HG03469 (cell line): Measurements from ENCODE around the gene FSD1L.

Experiments used
- ATAC-seq: cut with Tn5 transposase; IDR thresholded peaks from one replicate; pipeline ENCODE4 v1.9.1; 2021; ENCODE audit warnings: mild to moderate bottlenecking, moderate library complexity, moderate number of reproducible peaks; ENCODE audit not compliant: unreplicated experiment

FSD1L gene

GRCh38 chr9:105432247-105432842 is 15.5 kb upstream of the FSD1L start:
- no peak for ATAC-seq

- ATAC-seq, result no peak
Observed at GRCh38 chr9:105435453-105435852, 12.4 kb upstream of the FSD1L start.

DNA sequence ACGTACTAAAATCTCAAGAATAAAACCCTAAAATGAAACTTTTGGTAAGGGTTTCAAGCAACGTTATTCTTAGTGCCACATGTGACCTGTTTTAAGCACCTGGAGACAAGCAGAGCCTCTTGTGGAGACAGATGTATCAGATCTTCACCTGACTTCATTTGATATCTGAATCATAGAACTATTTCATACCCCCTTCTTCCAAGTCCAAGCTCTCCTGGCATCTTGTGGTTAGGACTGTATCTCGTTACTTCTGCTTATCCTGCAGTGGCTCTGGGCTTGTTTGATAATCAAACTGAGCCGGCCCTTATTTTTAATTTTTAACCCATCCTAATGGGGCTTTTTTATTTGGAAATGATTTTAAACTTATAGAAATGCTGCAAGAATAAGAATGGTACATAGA is 11.1 kb upstream of the FSD1L start:
- no peak for ATAC-seq

DNA sequence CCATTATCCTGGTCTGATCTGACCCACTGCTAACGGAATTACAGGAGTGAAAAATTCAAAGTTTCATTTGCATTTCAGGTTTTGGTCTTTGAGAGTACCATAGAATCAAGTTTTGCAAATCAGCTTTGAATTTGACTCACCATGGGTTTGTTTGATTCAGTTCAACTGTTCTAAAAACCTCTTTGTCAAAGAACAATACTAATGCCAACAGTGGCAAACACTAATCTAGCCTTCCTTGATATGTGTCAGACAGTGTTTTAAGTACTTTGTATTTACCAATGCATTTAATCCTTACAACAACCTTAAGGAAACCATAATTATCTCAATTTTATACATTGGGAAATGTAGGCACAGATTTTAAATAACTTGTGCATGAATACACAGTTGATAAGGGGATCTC is 10.1 kb upstream of the FSD1L start:
- no peak for ATAC-seq

- no peak for ATAC-seq
Observed at GRCh38 chr9:105438141-105438806, 9.6 kb upstream of the FSD1L start.

DNA sequence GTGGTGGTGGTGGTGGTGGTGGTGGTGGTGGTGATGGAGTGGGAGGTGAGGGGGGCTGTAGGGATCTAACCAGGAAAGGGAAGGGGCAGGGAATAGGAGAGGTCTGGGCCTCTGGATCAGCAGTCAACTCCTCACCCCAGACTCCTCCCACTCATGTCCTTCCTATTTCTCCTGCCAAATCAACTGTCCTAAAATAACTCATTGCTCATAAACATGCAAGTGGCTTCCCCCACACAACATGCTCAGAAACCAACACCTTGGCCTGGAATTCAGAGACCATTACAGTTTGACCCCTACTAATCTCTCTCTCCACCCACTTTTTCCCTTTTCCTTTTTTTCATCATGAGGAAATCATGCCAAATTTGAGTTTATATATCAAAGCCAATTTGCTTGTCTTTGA is 8.4 kb upstream of the FSD1L start:
- no peak for ATAC-seq

GRCh38 chr9:105441616-105442160 is 6.1 kb upstream of the FSD1L start:
- ATAC-seq, result no peak

DNA sequence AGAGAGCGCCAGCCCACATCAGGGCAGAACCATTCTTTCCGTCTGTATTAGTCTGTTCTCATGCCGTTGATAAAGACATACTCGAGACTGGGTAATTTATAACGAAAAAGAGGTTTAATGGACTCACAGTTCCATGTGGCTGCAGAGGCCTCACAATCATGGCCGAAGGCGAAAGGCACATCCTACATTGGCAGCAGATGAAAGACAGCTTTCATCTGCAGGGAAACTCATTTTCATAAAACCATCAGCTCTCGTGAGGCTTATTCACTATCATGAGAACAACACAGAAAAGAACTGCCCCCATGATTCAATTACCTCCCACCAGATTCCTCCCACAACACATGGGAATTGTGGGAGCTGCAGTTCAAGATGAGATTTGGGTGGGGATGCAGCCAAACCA is 4.7 kb upstream of the FSD1L start:
- ATAC-seq, result no peak

DNA sequence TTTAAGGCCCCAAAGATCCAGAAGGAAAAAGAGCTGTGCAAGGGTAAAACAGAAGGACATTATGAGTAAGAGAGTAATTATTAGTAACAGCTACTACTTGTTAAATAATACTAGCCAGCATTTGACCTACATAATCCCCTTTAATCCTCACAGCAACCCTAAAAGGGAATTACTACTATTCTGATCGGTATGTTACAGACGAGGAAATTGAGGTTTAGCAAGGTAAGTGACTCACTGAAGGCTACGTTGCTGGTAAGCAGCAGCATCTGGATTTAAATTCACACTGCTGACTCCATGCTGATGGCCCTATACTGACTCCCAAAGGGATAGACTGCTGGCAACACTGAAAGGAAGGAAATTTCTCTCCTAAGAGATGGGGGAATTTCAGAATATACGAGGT is 3.7 kb upstream of the FSD1L start:
- no peak for ATAC-seq

DNA sequence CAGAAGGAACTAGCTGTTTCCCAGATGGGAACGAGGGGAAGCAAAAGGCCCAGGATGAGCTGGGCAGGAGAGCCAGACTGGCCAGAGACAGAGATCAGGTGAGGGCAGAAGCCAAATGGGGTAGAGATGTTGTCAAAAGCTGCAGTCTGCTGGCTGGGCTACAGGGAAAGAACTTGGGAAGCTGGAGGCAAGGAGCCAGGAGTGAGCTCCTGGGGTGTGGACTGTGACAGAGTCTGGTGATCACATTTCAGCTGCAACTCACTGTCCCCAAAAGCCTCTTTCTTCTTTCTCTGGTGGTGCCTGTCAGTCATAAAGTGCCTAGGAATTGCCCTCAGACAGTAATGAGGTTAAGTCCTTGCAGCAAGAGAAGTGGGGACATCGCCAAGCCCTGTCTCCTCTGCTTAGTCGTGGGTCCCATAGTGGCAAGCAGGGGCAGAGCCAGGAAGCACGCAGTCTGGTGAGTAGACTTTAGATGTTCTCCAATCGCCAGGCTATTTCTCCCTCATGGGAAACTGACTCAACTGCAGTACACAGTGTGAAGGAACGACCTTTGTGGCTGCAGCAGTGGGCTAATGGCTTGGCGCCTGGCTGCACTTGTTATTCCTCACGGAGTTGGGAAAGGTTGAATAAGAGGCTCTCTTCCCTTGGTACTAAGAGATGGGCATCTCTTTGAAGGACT is 2.5 kb upstream of the FSD1L start:
- ATAC-seq, result no peak

DNA sequence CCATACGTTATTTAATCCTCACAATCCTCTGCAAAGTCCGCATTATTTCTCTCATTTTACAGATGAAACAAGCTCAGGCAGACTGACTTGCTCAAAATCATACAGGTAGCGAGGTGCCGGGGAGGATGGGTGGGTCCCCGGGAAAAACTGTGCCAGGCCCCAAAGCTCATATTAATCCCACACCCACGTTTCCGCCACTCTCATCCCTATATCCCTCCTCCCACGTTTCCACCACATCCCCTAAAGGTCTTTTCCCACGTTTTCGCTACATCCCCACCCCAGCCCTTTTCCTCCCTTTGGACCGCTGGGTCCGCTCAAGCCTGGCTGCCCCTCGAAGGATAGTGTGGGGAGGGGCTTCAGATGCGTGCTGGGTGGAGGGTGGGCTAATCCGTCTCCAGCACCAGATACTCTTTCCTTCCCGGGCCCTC is 434 bp upstream of the FSD1L start:
- ATAC-seq, result no peak

DNA sequence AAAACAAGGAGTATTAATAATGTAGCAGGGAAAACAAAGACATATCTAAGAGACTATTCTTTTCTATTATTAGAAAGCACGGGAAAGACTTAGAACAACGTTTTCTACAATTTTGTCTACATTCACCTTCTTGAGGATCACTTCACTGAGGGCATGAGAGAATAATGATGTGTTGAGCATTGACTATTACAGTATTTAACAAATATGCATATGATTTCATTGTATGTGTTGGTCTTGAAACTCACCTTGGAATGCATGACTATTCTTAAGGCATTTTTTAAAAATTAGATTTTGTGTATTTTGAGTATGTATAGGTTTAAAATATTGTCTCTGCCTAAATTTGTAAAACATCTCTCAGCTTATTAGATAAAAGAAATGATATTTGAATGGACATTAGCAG is 1.2 kb downstream of the FSD1L start:
- ATAC-seq, result no peak

GRCh38 chr9:105452185-105452584 is 4.4 kb downstream of the FSD1L start:
- ATAC-seq, result no peak

DNA sequence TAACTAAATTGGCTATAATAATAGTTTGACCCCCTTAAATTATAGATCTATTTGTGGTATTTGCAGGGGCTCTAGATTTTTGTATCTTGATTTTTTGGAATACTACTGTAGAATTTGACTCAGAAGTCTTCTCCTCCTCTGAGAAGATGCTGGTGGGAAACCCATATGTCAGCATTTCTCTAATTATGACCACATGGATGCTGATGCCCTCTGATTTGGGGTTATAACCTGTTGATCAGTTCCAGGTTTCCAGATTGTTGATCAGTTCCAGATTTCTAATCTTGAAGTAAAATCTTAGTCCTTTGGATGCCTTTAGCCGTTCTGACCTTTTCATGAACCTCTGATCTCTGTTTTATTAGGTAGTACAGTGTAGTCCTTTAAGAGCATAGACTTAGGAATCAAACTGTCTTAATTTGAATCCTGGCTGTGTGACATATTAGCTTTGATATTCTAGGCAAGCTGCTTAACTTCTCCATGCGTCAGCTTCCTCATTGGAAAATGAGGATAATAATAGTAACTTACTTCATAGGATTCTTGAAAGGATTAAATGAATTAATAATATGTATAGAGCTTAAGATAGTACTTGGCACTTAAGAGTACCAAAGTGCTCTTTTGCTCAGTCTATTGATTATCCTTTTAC is 8.1 kb downstream of the FSD1L start:
- no peak for ATAC-seq

GRCh38 chr9:105457560-105458294 is 9.9 kb downstream of the FSD1L start:
- ATAC-seq, result no peak

DNA sequence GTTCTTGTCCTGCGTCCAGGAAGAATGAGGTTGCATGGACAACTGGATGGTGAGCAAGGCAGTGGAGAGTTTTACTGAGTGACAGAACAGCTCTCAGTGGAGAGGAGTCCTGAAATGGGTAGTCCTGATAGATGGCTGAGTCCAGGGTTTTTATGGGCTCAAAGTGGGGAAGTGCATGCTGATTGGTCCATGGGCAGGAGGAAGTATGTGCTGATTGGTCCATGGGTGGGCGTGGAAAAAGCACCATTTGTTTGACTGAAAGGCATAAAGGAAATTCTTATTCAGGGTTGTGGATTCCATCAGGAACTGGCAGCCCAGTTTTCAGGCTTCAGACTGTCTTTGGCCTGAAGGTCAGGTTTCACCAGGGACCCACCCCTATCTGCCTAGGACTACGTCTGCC is 10.6 kb downstream of the FSD1L start:
- no peak for ATAC-seq

DNA sequence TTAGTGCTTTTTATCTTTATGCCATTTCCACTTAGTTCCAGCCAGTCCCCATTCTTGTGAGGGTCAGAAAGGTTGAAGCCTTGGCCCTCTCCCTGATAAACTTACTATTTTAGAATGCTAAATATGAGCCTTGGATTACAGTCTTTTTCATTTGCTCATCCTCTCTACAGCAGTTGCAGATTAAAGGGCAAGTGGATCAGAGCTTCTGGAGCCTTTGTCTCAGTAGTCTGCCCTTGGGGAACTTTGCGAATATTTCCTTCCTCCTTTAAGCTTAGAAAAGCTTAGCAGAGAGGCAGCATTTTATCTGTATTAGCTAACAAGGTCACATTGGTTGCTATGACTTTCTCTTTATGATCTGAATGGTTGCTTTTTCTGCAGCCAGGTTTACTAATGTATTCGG is 11.5 kb downstream of the FSD1L start:
- ATAC-seq, result no peak

- ATAC-seq, result no peak
Observed at GRCh38 chr9:105466898-105467455, 19.1 kb downstream of the FSD1L start.

DNA sequence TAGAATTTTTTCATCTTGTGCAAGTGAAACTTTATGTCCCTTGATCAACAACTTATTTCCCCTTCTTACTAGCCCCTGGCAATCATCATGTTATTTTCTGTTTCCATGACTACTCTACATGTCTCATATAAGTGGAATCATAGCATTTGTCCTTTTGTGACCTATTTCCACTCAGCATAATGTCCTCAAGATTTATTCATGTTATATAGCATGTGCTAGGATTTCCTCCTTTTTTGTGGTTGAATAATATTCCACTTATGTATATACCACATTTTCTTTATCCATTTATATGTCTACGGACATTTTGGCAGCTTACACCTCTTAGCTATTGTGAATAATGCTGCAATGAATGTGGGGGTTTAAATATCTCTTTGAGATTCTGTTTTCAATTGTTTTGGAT is 21.0 kb downstream of the FSD1L start:
- no peak for ATAC-seq

DNA sequence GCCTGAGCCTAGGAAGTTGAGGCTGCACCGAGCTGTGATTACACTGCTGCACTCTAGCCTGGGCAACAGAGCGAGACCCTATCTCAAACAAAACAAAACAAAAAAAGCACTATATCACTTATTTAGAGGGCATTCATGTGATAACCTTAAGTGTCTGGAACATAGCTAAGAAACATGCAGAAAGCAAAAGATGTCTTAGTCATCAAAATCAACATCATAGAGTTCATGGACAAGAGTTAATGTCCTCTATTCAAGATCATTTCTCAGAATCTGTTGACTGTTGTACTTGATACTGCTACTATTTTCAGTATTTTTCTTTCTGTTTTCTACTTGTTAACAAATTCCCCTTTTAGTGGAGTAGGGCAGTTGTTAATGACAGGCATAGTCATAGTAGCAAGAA is 25.4 kb downstream of the FSD1L start:
- no peak for ATAC-seq

GRCh38 chr9:105475302-105475701 is 27.5 kb downstream of the FSD1L start:
- ATAC-seq, result no peak
